ENCODE measurements around the gene SCN1A.
"Not testable (repeated sequence)": the region's sequence is repeated elsewhere in the genome, so short reads cannot be mapped to it uniquely, and the experiment has no call there.

SCN1A gene

DNA sequence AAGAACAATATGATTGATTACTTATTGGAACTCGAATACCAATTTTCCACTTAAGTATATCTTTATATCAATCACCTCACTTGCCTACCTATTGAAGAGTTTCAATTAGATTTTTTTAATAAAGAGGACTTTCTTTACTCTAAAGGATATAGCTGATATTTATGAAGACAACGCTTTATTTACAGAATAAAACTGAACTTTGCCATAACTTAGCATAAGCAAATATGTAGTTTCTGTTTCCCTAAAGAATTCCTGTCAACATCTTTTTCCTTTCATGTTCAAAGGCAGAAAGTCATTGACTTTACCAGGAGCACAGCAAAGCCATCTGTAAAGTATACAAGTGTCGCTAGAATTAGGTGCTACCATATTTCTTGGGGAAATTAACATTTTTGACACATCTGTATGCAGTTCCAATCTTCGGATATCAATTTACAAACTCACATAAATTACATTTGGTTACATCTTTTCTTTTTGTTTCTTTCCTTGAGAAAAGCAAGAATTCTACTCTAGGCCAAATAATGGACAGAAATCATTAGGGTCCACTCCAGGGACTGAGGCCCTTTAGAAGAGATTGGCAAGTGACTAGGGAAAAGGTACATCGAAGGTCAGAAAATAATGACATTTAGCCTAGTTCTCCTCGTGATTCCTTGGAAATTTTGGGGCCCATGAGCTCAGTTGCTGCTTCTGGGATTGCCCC is 7.5 kb upstream of the SCN1A start:
- no peak for DNase-seq

DNA sequence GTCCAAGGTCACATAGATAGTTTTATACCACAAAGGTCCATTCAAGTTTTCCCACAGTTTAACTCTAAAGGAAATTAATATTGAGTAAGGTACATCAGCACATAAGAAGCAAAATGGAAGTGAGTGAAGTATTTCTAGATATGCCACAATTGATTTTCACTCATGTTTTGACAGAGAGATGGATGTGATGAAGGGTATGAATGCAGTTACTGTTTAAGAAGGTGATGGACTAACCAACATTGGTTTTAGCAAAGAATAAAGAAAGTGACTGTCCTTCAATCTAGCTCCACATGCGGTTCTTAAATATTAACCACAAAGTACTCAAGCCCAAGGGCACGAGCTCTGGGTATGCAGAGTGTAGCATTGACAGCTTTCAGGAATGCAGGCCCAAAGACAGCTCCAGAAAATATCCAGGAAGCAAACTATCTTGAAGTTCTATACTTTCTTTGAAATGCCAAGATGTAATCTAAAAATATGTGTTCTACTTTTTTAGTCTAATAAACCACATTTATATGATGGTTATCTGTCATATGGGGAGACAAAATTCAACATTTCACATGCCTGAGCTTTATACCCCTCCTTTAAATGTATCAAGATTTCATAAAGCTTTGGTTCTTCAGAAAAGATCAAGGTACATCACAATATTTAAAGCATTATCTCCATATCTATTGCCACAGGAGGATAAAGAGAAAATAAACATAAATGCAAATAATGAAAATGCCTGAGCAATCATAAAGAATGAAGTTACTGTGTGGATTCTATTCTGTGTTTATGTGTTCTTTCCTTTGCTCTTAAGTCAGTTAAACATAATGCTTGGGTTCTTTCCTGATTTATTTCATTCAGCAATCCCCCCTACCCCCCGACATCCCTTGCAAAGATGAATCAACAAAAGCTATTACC is 6.7 kb upstream of the SCN1A start:
- DNase-seq = no peak

DNA sequence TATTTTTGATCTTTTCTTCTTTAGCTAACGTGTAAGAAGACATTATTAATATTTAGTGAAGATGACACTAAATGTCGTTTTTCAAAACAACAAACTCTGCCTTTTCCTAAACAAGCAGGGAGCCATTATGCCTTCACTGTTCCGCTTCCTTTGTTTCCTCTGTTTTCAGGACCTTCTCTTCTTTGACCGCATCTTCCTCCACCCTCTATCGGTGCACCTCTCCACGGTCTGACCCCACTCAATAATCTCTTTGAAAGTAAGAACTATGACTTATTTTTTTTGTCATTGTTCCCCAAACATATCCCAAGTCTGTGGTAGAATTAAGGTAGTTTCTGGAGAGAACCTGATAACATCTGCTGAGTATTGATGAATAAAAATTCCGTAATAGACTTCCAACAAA is 5.8 kb upstream of the SCN1A start:
- DNase-seq = no peak

DNA sequence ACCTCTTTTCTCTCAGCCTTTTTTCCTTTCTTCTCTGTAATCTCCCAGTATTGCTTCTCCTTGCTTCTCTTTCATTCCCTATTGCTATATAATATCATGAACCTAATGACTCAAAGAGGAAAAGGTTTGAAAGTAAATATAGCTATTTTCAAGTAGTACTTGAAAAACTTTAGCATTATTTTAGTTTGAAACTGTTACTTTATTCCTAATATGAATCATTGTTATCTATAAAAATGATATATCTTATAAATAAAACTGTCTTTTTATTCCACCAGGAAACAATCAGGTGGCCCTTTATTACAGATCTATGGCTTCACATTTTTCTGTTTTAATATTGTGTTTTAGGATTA is 311 bp upstream of the SCN1A start:
- no peak for DNase-seq

DNA sequence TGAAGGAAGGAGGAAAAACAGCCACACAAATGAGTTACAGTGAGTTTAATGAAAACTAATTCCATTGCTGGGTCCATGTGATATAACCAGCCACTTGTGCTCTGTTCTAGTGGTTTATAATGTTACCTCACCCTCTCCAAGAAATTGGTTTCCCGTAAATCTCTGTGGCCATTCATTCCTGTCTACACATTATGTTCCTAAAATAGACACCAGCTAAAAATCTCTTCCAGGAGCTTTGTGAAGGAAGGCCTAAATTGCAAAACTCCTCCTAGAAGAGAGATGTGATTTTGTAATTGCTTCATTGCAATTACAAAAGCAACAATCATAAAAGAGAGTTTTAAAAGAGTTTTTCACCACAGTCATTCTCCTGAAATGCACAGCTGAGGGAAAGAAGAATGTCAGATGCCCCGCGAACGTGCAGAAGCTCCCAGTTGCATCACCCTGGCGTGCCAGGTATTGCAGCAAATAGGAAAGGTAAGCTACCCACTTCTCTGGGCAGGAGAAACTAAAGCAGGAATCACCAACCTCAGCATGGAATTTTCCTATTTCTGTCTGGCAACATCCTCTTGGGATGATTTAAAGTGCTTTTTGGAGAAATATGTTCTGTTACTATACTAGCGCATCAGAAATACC is 1.7 kb downstream of the SCN1A start:
- no peak for DNase-seq

- no peak for DNase-seq
These were observed 2.3 kb downstream of the SCN1A start for GRCh38 chr2:166125557-166125956.

- no peak for DNase-seq
These were observed 9.6 kb downstream of the SCN1A start for GRCh38 chr2:166118180-166118579.

DNA sequence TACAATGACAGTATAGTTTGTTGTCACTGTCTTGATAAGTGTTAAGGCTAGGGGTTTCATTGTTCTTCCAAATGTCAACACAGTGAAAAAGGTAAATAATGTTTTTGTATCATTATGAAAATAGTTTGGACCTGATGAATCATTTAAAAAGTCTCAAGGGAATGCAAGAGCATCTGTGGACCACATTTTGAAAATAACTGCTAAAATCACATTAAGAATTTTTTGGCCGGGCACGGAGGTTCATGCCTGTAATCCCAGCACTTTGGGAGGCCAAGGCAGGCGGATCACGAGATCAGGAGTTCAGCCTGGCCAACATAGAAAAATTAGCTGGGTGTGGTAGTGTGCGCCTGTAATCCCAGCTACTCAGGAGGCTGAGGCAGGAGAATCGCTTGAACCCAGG is 10.3 kb downstream of the SCN1A start:
- DNase-seq = no peak

DNA sequence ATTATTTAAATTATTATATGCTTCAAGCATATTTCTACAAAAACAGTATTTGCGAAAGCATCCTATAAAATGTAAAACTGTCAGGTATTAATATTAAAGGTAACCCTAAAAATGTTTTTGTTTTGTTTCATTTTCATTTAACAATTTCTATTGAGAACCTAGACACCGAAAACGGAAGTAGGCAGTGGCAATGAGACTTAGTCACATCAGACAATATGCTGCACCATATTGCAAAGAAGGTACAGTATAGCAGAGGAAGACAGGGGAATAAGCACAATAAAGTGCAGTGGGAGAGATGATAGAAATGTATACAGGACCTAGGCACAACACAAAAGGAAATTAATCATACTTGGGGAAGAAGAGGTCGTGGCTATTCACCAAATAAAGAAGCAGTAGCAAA is 12.2 kb downstream of the SCN1A start:
- no peak for DNase-seq

DNA sequence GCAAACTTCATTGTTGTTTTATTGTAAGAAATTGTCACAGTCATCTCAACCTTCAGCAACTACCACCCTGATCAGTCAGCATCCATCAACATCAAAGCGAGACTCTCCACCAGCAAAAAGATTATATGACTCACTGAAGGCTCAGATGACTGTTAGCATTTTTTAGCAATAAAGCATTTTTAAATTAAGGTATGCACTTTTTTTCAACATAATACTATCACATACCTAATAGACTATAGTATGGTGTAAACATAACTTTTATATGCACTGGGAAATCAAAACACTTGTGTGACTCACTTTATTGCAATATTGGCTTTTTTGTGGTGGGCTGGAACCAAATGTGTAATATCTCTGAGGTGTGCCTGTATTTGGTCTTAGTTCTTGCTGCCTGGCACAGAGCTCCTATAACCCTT is 15.6 kb downstream of the SCN1A start:
- no peak for DNase-seq

- no peak for DNase-seq
These were observed 21.3 kb downstream of the SCN1A start for GRCh38 chr2:166106431-166107015.

GRCh38 chr2:166104773-166105172 is 23.0 kb downstream of the SCN1A start:
- no peak for DNase-seq

- DNase-seq = no peak
These were observed 23.7 kb downstream of the SCN1A start for GRCh38 chr2:166104084-166104483.

- not testable (repeated sequence) for DNase-seq
These were observed 24.5 kb downstream of the SCN1A start for GRCh38 chr2:166103277-166103676.

- no peak for DNase-seq
These were observed 33.5 kb downstream of the SCN1A start for GRCh38 chr2:166094325-166094724.

DNA sequence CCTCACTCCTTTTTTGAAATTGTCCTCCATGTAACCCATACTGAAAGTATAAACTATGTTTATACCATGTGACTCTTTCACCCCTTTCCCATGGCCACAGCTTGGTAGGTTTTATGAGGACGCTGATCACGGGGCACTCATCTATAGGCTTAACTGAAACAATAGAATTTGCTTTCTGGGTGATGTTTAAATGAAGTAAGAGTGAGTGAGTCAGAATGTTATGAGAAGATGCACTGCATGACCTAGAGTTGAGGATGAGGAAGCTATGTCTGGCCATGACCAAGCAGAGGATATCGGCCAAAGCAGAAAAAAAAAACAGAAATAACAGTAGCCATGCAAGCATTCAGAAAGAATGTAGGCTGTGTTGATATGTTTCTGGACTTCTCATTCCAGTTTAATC is 34.9 kb downstream of the SCN1A start:
- DNase-seq = no peak

- DNase-seq = no peak
These were observed 36.4 kb downstream of the SCN1A start for GRCh38 chr2:166091439-166091838.

DNA sequence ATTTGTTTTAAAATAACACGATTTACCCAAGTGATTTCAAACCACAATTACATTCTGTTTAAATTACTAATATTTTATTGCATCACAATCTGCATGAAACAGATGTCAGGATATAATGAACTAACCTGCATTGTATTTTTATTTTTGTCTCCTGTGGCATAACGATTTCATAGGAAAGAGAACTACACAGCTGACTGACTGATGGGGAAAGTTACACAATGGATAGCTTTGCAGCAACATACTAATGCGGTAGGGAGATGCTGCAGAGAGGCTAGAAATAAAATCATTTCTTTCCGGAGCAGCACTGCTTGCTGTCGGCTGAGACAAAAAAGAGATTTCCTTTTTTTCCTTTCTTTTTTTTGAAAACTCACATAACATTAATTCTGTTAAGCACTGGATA is 36.9 kb downstream of the SCN1A start:
- no peak for DNase-seq

GRCh38 chr2:166090346-166090745 is 37.5 kb downstream of the SCN1A start:
- no peak for DNase-seq

- DNase-seq = no peak
These were observed 39.2 kb downstream of the SCN1A start for GRCh38 chr2:166088634-166089033.

- DNase-seq = no peak
These were observed 43.5 kb downstream of the SCN1A start for GRCh38 chr2:166084301-166084700.

- no peak for DNase-seq
These were observed 45.1 kb downstream of the SCN1A start for GRCh38 chr2:166082736-166083135.

DNA sequence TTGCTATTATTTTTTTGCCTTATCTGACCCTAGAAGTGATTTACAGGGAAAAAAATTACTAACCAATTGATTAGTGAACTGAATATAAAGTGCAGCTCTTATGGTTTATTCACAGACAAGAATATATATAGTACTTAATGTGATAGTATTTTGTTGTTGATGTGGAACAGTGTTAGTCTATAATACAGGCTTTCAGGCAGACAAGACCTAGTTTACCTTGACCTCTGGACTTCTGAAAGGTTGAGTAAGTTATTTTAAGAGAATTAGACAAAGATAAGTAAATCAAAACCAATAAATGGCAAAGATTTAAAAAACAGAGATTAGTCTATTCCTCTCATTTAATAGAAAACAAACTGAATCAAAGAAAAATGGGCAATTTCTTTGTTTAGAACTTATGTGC is 46.0 kb downstream of the SCN1A start:
- DNase-seq = no peak
